ENCODE results near the gene LPO.

LPO gene

GRCh38 chr17:58308173-58308984 is 70.0 kb downstream of the LPO start:
- Histone ChIP-seq H2BK5ac (ENCODE audit: low read depth, low read length, poor library complexity) (no peak overlapping the region), H3K4me2 (ENCODE audit: low read length) (no peak overlapping the region), H3K14ac (ENCODE audit: low read length) (no peak overlapping the region), H2AK5ac (ENCODE audit: low read length) (no peak overlapping the region), H3K4me1 (ENCODE audit: control insufficient read depth in 1 of 2, insufficient read depth in 2 of 2, low read length in 2 of 2) (no peaks in the 10 kb centered on the region), H3K4me3 (ENCODE audit: low read depth, low read length) (no peak overlapping the region), H3K36me3 (ENCODE audit: control insufficient read depth in 1 of 2, insufficient read depth in 2 of 2, low read length in 2 of 2) (no peaks in the 10 kb centered on the region), H3K27me3 (ENCODE audit: insufficient read depth, low read length) (no peaks in the 10 kb centered on the region), H2AFZ (ENCODE audit: insufficient read depth, low read length, poor library complexity) (no peak overlapping the region), H3K79me1 (ENCODE audit: low read length) (no peaks in the 10 kb centered on the region), H3K79me2 (ENCODE audit: control insufficient read depth, insufficient read depth, low read length, poor library complexity) (no peaks in the 10 kb centered on the region), H3K23ac (ENCODE audit: low read length) (no peak overlapping the region), H3K4ac (ENCODE audit: low read depth, low read length) (no peak overlapping the region), H2BK12ac (ENCODE audit: low read length) (no peak overlapping the region), H3K9ac (ENCODE audit: low read length) (no peak overlapping the region), H3K9me3 (ENCODE audit: insufficient read depth, low read depth, low read length) (no peaks in the 10 kb centered on the region), H4K8ac (ENCODE audit: low read depth, low read length) (no peak overlapping the region), H4K12ac (ENCODE audit: low read depth, low read length) (no peak overlapping the region), H3K18ac (ENCODE audit: low read length) (no peak overlapping the region), H4K91ac (ENCODE audit: low read depth, low read length) (no peak overlapping the region), H2BK120ac (ENCODE audit: insufficient read depth, low read length, poor library complexity) (no peak overlapping the region), H3K27ac (ENCODE audit: low read depth, low read length) (no peak overlapping the region)
- no CpG with 5 or more reads among the region's 32 CpGs for WGBS (ENCODE audit: extremely low coverage, insufficient coverage, insufficient read length)
- peak; percentile 9 to 54 for DNase-seq

GRCh38 chr17:58308985-58309917 is 70.9 kb downstream of the LPO start:
- no peaks in the 10 kb centered on the region for H3K4me1 ChIP-seq (ENCODE audit: control insufficient read depth in 1 of 2, insufficient read depth in 2 of 2, low read length in 2 of 2)
- no peak overlapping the region for H3K23ac ChIP-seq (ENCODE audit: low read length)
- no peak overlapping the region for H4K8ac ChIP-seq (ENCODE audit: low read depth, low read length)
- H3K79me2 ChIP-seq (ENCODE audit: control insufficient read depth, insufficient read depth, low read length, poor library complexity), result no peaks in the 10 kb centered on the region
- H3K18ac ChIP-seq (ENCODE audit: low read length), result no peak overlapping the region
- no peak overlapping the region for H3K9ac ChIP-seq (ENCODE audit: low read length)
- no peaks in the 10 kb centered on the region for H3K9me3 ChIP-seq (ENCODE audit: insufficient read depth, low read depth, low read length)
- no peak overlapping the region for H4K91ac ChIP-seq (ENCODE audit: low read depth, low read length)
- H2BK12ac ChIP-seq (ENCODE audit: low read length), result no peak overlapping the region
- H3K36me3 ChIP-seq (ENCODE audit: control insufficient read depth in 1 of 2, insufficient read depth in 2 of 2, low read length in 2 of 2), result no peaks in the 10 kb centered on the region
- H2BK5ac ChIP-seq (ENCODE audit: low read depth, low read length, poor library complexity), result no peak overlapping the region
- no peak overlapping the region for H2AK5ac ChIP-seq (ENCODE audit: low read length)
- H3K4me3 ChIP-seq (ENCODE audit: low read depth, low read length), result no peak overlapping the region
- WGBS (ENCODE audit: extremely low coverage, insufficient coverage, insufficient read length), result no CpG with 5 or more reads among the region's 21 CpGs
- H4K12ac ChIP-seq (ENCODE audit: low read depth, low read length), result no peak overlapping the region
- no peaks in the 10 kb centered on the region for H3K79me1 ChIP-seq (ENCODE audit: low read length)
- no peak overlapping the region for H3K4me2 ChIP-seq (ENCODE audit: low read length)
- H2BK120ac ChIP-seq (ENCODE audit: insufficient read depth, low read length, poor library complexity), result no peak overlapping the region
- no peaks in the 10 kb centered on the region for H3K27me3 ChIP-seq (ENCODE audit: insufficient read depth, low read length)
- no peak for DNase-seq
- no peak overlapping the region for H2AFZ ChIP-seq (ENCODE audit: insufficient read depth, low read length, poor library complexity)
- H3K27ac ChIP-seq (ENCODE audit: low read depth, low read length), result no peak overlapping the region
- H3K4ac ChIP-seq (ENCODE audit: low read depth, low read length), result no peak overlapping the region
- no peak overlapping the region for H3K14ac ChIP-seq (ENCODE audit: low read length)

GRCh38 chr17:58309918-58310259 is 71.5 kb downstream of the LPO start:
- no peaks in the 10 kb centered on the region for H3K27me3 ChIP-seq (ENCODE audit: insufficient read depth, low read length)
- no peak overlapping the region for H2BK120ac ChIP-seq (ENCODE audit: insufficient read depth, low read length, poor library complexity)
- WGBS (ENCODE audit: extremely low coverage, insufficient coverage, insufficient read length), result no CpG with 5 or more reads among the region's 5 CpGs
- no peak overlapping the region for H4K91ac ChIP-seq (ENCODE audit: low read depth, low read length)
- no peak overlapping the region for H3K23ac ChIP-seq (ENCODE audit: low read length)
- H3K79me2 ChIP-seq (ENCODE audit: control insufficient read depth, insufficient read depth, low read length, poor library complexity), result no peaks in the 10 kb centered on the region
- no peaks in the 10 kb centered on the region for H3K79me1 ChIP-seq (ENCODE audit: low read length)
- H3K14ac ChIP-seq (ENCODE audit: low read length), result no peak overlapping the region
- no peak overlapping the region for H2BK5ac ChIP-seq (ENCODE audit: low read depth, low read length, poor library complexity)
- H3K4me3 ChIP-seq (ENCODE audit: low read depth, low read length), result no peak overlapping the region
- H2BK12ac ChIP-seq (ENCODE audit: low read length), result no peak overlapping the region
- DNase-seq, result no peak
- no peak overlapping the region for H3K27ac ChIP-seq (ENCODE audit: low read depth, low read length)
- no peak overlapping the region for H3K4ac ChIP-seq (ENCODE audit: low read depth, low read length)
- no peak overlapping the region for H4K8ac ChIP-seq (ENCODE audit: low read depth, low read length)
- H3K9ac ChIP-seq (ENCODE audit: low read length), result no peak overlapping the region
- H4K12ac ChIP-seq (ENCODE audit: low read depth, low read length), result no peak overlapping the region
- no peaks in the 10 kb centered on the region for H3K36me3 ChIP-seq (ENCODE audit: control insufficient read depth in 1 of 2, insufficient read depth in 2 of 2, low read length in 2 of 2)
- H2AK5ac ChIP-seq (ENCODE audit: low read length), result no peak overlapping the region
- H3K9me3 ChIP-seq (ENCODE audit: insufficient read depth, low read depth, low read length), result no peaks in the 10 kb centered on the region
- H3K4me1 ChIP-seq (ENCODE audit: control insufficient read depth in 1 of 2, insufficient read depth in 2 of 2, low read length in 2 of 2), result no peaks in the 10 kb centered on the region
- H3K4me2 ChIP-seq (ENCODE audit: low read length), result no peak overlapping the region
- H2AFZ ChIP-seq (ENCODE audit: insufficient read depth, low read length, poor library complexity), result no peak overlapping the region
- no peak overlapping the region for H3K18ac ChIP-seq (ENCODE audit: low read length)

GRCh38 chr17:58310511-58311428 is 72.4 kb downstream of the LPO start:
- Histone ChIP-seq H4K91ac (ENCODE audit: low read depth, low read length) (no peak overlapping the region), H3K79me1 (ENCODE audit: low read length) (no peaks in the 10 kb centered on the region), H2BK120ac (ENCODE audit: insufficient read depth, low read length, poor library complexity) (no peak overlapping the region), H3K79me2 (ENCODE audit: control insufficient read depth, insufficient read depth, low read length, poor library complexity) (no peaks in the 10 kb centered on the region), H4K12ac (ENCODE audit: low read depth, low read length) (no peak overlapping the region), H2AFZ (ENCODE audit: insufficient read depth, low read length, poor library complexity) (no peak overlapping the region), H3K18ac (ENCODE audit: low read length) (no peak overlapping the region), H3K27me3 (ENCODE audit: insufficient read depth, low read length) (no peaks in the 10 kb centered on the region), H2BK5ac (ENCODE audit: low read depth, low read length, poor library complexity) (no peak overlapping the region), H2AK5ac (ENCODE audit: low read length) (no peak overlapping the region), H2BK12ac (ENCODE audit: low read length) (no peak overlapping the region), H3K9ac (ENCODE audit: low read length) (no peak overlapping the region), H4K8ac (ENCODE audit: low read depth, low read length) (no peak overlapping the region), H3K4me1 (ENCODE audit: control insufficient read depth in 1 of 2, insufficient read depth in 2 of 2, low read length in 2 of 2) (no peaks in the 10 kb centered on the region), H3K4me3 (ENCODE audit: low read depth, low read length) (no peak overlapping the region), H3K4ac (ENCODE audit: low read depth, low read length) (no peak overlapping the region), H3K4me2 (ENCODE audit: low read length) (no peak overlapping the region), H3K27ac (ENCODE audit: low read depth, low read length) (no peak overlapping the region), H3K23ac (ENCODE audit: low read length) (no peak overlapping the region), H3K14ac (ENCODE audit: low read length) (no peak overlapping the region), H3K36me3 (ENCODE audit: control insufficient read depth in 1 of 2, insufficient read depth in 2 of 2, low read length in 2 of 2) (no peaks in the 10 kb centered on the region), H3K9me3 (ENCODE audit: insufficient read depth, low read depth, low read length) (no peaks in the 10 kb centered on the region)
- no CpG with 5 or more reads among the region's 23 CpGs for WGBS (ENCODE audit: extremely low coverage, insufficient coverage, insufficient read length)
- DNase-seq, result no peak

Measured in trophoblast cell (in vitro differentiated cells and primary cell).